Measurements from ENCODE around the gene SMIM14.
"Not testable (repeated sequence)": the region's sequence is repeated elsewhere in the genome, so short reads cannot be mapped to it uniquely, and the experiment has no call there.

SMIM14 gene

GRCh38 chr4:39642885-39643552 is 4.4 kb upstream of the SMIM14 start:
- no peak for DNase-seq (ENCODE audit: low spot score)

GRCh38 chr4:39641451-39641850 is 2.8 kb upstream of the SMIM14 start:
- no peak for DNase-seq (ENCODE audit: low spot score)

- DNase-seq (ENCODE audit: low spot score): peak; percentile 53
Measured at GRCh38 chr4:39637586-39638353, 895 bp downstream of the SMIM14 start.

GRCh38 chr4:39637221-39637585 is 1.5 kb downstream of the SMIM14 start:
- DNase-seq (ENCODE audit: low spot score): no peak

- no peak for DNase-seq (ENCODE audit: low spot score)
Measured at GRCh38 chr4:39636531-39637184, 2.0 kb downstream of the SMIM14 start.

- no peak for DNase-seq (ENCODE audit: low spot score)
Measured at GRCh38 chr4:39635023-39635422, 3.6 kb downstream of the SMIM14 start.

GRCh38 chr4:39631700-39632079 is 7.0 kb downstream of the SMIM14 start:
- no peak for DNase-seq (ENCODE audit: low spot score)

- DNase-seq (ENCODE audit: low spot score): no peak
Measured at GRCh38 chr4:39627413-39627812, 11.3 kb downstream of the SMIM14 start.

- no peak for DNase-seq (ENCODE audit: low spot score)
Measured at GRCh38 chr4:39626913-39627312, 11.8 kb downstream of the SMIM14 start.

- no peak for DNase-seq (ENCODE audit: low spot score)
Measured at GRCh38 chr4:39626261-39626660, 12.4 kb downstream of the SMIM14 start.

- DNase-seq (ENCODE audit: low spot score): peak; percentile 45
Measured at GRCh38 chr4:39621582-39621981, 17.1 kb downstream of the SMIM14 start.

GRCh38 chr4:39620551-39621313 is 17.9 kb downstream of the SMIM14 start:
- DNase-seq (ENCODE audit: low spot score): no peak

- DNase-seq (ENCODE audit: low spot score): no peak
Measured at GRCh38 chr4:39617534-39617933, 21.1 kb downstream of the SMIM14 start.

- DNase-seq (ENCODE audit: low spot score): peak; percentile 21
Measured at GRCh38 chr4:39616651-39617050, 22.0 kb downstream of the SMIM14 start.

GRCh38 chr4:39616112-39616511 is 22.6 kb downstream of the SMIM14 start:
- DNase-seq (ENCODE audit: low spot score): not testable (repeated sequence)

GRCh38 chr4:39614487-39615162 is 24.0 kb downstream of the SMIM14 start:
- peak; percentile 60 for DNase-seq (ENCODE audit: low spot score)

GRCh38 chr4:39613093-39613656 is 25.5 kb downstream of the SMIM14 start:
- DNase-seq (ENCODE audit: low spot score): peak; percentile 17

- DNase-seq (ENCODE audit: low spot score): no peak
Measured at GRCh38 chr4:39609454-39609931, 29.2 kb downstream of the SMIM14 start.

GRCh38 chr4:39608451-39608850 is 30.2 kb downstream of the SMIM14 start:
- no peak for DNase-seq (ENCODE audit: low spot score)

- no peak for DNase-seq (ENCODE audit: low spot score)
Measured at GRCh38 chr4:39606747-39607146, 31.9 kb downstream of the SMIM14 start.

GRCh38 chr4:39597695-39598381 is 40.8 kb downstream of the SMIM14 start:
- no peak for DNase-seq (ENCODE audit: low spot score)

Measured in AG08395 (cell line).